ENCODE measurements around the gene DGKI.
A peak's percentile ranks its signal among the peaks of the same experiment; 100 is the strongest.

Gene DGKI

DNA sequence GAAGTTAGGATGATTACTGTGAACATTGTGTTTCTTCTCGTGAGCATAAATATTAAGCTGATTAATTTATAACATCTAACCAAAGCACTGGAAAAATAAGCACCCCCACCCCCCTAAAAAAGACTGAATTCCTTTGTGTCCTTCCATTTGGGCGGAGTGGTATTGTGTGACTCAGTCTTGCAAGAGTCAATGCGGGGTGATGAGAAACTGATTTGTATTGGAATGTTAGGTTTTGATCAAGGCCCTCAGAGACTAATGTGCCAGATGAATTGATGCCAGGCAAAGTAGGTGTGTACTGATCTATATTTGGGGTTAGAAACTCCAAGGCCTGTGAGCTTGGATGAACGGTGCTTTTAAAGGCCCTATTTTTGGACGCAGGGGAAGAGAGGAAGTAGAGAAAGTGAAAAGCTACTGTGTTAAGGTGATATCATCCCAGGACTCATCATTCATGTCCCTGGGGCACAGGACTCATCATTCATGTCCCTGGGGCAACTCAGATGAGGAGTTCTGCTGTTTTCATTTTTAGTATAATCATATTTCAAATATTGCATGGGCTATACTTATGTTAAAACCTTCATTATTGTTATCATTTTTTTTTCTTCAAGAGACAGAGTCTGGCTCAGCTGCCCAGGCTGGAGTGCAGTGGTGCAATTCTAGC lies 442.0 kb downstream of the DGKI start:
- TF ChIP-seq, protein P1, sequence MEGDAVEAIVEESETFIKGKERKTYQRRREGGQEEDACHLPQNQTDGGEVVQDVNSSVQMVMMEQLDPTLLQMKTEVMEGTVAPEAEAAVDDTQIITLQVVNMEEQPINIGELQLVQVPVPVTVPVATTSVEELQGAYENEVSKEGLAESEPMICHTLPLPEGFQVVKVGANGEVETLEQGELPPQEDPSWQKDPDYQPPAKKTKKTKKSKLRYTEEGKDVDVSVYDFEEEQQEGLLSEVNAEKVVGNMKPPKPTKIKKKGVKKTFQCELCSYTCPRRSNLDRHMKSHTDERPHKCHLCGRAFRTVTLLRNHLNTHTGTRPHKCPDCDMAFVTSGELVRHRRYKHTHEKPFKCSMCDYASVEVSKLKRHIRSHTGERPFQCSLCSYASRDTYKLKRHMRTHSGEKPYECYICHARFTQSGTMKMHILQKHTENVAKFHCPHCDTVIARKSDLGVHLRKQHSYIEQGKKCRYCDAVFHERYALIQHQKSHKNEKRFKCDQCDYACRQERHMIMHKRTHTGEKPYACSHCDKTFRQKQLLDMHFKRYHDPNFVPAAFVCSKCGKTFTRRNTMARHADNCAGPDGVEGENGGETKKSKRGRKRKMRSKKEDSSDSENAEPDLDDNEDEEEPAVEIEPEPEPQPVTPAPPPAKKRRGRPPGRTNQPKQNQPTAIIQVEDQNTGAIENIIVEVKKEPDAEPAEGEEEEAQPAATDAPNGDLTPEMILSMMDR (IDR thresholded peaks at IDR 0.05; ENCODE audit: low read depth, low read length), result no peak
- in situ Hi-C loops (cut with HindIII; ENCODE audit: low sequenced_read_pairs), result no loop called here
- no peak for DNase-seq (ENCODE audit: low read depth, low spot score)
- no peak overlapping the region for H3K4me3 ChIP-seq (ENCODE audit: low read depth, low read length)

DNA sequence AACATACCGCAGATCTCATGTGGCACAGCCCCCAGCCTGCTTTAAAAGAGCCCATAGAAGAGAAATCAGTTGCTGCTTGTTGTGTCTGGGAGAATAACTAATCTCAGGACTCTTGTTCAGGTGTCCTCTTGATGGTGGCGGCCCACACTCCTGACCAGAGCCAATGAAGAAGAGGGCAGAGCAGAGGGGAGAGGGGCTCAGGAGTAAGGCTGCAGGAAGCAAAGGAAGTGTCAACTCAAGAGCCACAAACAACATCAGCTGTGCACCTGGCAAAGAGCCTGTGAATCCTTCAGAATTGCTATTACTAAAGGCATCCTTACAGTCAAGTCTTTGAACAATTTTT lies 443.4 kb downstream of the DGKI start:
- TF ChIP-seq, protein P1 (IDR thresholded peaks at IDR 0.05; ENCODE audit: low read depth, low read length), result no peak
- in situ Hi-C loops (cut with HindIII; ENCODE audit: low sequenced_read_pairs), result no loop called here
- DNase-seq (ENCODE audit: low read depth, low spot score), result peak; percentile 15
- H3K4me3 ChIP-seq (ENCODE audit: low read depth, low read length), result no peak overlapping the region

- DNase-seq (ENCODE audit: low read depth, low spot score), result no peak
- in situ Hi-C loops (cut with HindIII; ENCODE audit: low sequenced_read_pairs), result no loop called here
- H3K4me3 ChIP-seq (ENCODE audit: low read depth, low read length), result no peak overlapping the region
- TF ChIP-seq, protein P1 (IDR thresholded peaks at IDR 0.05; ENCODE audit: low read depth, low read length), result no peak
Observed at GRCh38 chr7:137402536-137403352, 444.0 kb downstream of the DGKI start.

GRCh38 chr7:137399827-137400823 lies 446.6 kb downstream of the DGKI start:
- in situ Hi-C loops (cut with HindIII; ENCODE audit: low sequenced_read_pairs), result no loop called here
- peak; percentile 15 for DNase-seq (ENCODE audit: low read depth, low spot score)
- no peak overlapping the region for H3K4me3 ChIP-seq (ENCODE audit: low read depth, low read length)
- TF ChIP-seq, protein P1 (IDR thresholded peaks at IDR 0.05; ENCODE audit: low read depth, low read length), result no peak

DNA sequence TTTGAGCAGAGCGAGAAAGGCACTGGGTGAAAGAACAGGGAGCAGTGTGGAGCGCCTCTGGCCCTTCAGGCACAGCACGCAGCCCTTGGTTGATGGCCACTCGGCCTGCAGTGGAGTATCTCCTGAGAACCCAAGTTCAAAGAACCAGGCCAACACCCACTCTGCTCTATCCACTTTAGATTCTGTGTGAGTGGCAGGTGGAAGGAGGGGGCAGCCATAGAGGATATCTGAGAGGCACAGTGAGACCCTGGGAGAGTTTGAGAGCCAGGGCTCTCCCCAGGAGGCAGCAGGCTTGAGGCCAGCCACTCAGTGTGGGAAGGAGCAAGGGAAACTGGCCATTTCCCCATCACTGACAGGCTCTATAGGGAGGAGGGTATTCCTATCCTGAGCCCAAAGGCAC lies 450.7 kb downstream of the DGKI start:
- in situ Hi-C loops (cut with HindIII; ENCODE audit: low sequenced_read_pairs), result no loop called here
- no peak for DNase-seq (ENCODE audit: low read depth, low spot score)
- H3K4me3 ChIP-seq (ENCODE audit: low read depth, low read length), result no peak overlapping the region
- TF ChIP-seq, protein P1 (IDR thresholded peaks at IDR 0.05; ENCODE audit: low read depth, low read length), result no peak

GRCh38 chr7:137395420-137395819 lies 451.4 kb downstream of the DGKI start:
- H3K4me3 ChIP-seq (ENCODE audit: low read depth, low read length), result no peak overlapping the region
- TF ChIP-seq, protein P1 (IDR thresholded peaks at IDR 0.05; ENCODE audit: low read depth, low read length), result no peak
- DNase-seq (ENCODE audit: low read depth, low spot score), result no peak
- in situ Hi-C loops (cut with HindIII; ENCODE audit: low sequenced_read_pairs), result no loop called here

All from astrocyte of the spinal cord (primary cell).